ENCODE data around the gene F2RL2.

The F2RL2 gene, protein sequence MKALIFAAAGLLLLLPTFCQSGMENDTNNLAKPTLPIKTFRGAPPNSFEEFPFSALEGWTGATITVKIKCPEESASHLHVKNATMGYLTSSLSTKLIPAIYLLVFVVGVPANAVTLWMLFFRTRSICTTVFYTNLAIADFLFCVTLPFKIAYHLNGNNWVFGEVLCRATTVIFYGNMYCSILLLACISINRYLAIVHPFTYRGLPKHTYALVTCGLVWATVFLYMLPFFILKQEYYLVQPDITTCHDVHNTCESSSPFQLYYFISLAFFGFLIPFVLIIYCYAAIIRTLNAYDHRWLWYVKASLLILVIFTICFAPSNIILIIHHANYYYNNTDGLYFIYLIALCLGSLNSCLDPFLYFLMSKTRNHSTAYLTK

DNA sequence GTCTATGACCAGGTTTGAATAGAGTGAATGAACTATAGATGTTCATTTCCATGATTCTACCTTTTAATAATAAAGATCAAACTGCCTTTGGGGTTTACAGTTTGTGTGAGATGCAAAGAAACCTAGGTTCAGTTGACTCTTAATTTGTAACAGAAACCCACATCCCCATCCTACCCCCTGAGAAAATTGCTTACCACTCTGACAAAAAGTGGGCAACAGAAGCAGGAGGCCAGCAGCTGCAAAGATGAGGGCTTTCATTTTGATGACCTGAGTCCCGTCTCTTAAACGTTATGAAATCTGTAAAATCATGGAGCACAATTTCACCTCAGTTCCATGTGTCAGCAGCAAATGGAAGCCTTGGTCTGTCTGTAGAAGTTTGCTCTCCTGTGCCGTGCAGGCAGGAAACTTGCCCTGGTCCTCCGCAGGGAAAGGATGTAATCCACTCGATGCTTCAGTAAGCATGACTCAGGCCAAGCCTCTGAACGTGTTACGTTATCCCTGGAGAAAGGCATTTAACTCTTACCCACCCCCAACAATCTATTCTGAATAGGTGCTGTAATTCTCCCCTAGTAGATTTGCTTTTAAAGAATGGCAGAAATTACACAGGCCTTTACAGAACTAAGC lies at the start of gene F2RL2:
Gene F2RL2, minus strand, starts transcription at position 431 of the 624 bp plus-strand sequence. Its CDS starts 173 bp downstream, at position 258.
- DNase-seq (ENCODE audit: low spot score in 2 of 2) (no peak), ATAC-seq (replicated peaks; ENCODE audit: extremely low read depth, poor library complexity, severe bottlenecking) (no peak)
- H3K27me3 Mint-ChIP-seq: no peaks in the 10 kb centered on the region
- no peaks in the 10 kb centered on the region for H3K9me3 Mint-ChIP-seq
- peak within 1 kb of the TSS; percentile 58 for H3K27ac Mint-ChIP-seq (ENCODE audit: low read depth)
- H3K4me3 Mint-ChIP-seq: no peak within 1 kb of the TSS
- H3K36me3 Mint-ChIP-seq (ENCODE audit: insufficient read depth): peaks cover 38% of the 10 kb centered on the region
- H3K4me1 Mint-ChIP-seq: peaks cover 43% of the 10 kb centered on the region

- no peak overlapping the region for H3K27ac Mint-ChIP-seq (ENCODE audit: low read depth)
- no peaks in the 10 kb centered on the region for H3K27me3 Mint-ChIP-seq
- peaks cover 5% of the 10 kb centered on the region for H3K4me1 Mint-ChIP-seq
- H3K9me3 Mint-ChIP-seq: no peaks in the 10 kb centered on the region
- no peak overlapping the region for H3K4me3 Mint-ChIP-seq
- peaks cover 79% of the 10 kb centered on the region for H3K36me3 Mint-ChIP-seq (ENCODE audit: insufficient read depth)
- no peak for DNase-seq (ENCODE audit: low spot score in 2 of 2)
- ATAC-seq (replicated peaks; ENCODE audit: extremely low read depth, poor library complexity, severe bottlenecking): no peak
Measured at GRCh38 chr5:76672242-76672641, 49.0 kb upstream of the F2RL2 start.

DNA sequence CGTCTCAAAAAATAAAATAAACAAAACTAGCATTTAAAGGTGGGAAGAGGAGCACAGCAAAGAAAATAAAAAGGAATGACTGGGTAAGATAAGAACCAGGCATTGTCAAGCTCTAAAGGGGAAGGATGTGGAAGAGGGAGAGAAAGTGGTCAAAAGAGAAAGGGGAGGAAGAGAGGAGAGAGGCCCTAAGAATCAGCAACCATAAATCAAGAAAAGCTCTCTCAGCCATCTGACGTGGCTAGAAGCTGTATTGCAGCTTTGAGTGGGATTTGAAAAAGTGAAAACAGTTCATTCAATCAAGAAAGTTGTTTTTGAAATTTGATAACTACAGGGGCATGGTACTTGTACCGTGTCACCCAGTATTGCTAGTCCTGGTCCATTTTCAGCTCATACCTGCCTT lies 47.3 kb upstream of the F2RL2 start:
- Mint-ChIP-seq H3K27me3 (no peaks in the 10 kb centered on the region), H3K9me3 (no peaks in the 10 kb centered on the region), H3K27ac (ENCODE audit: low read depth) (no peak overlapping the region), H3K36me3 (ENCODE audit: insufficient read depth) (peaks cover 75% of the 10 kb centered on the region), H3K4me1 (peaks cover 5% of the 10 kb centered on the region), H3K4me3 (no peak overlapping the region)
- ATAC-seq (replicated peaks; ENCODE audit: extremely low read depth, poor library complexity, severe bottlenecking): no peak
- DNase-seq (ENCODE audit: low spot score in 2 of 2): no peak

GRCh38 chr5:76669245-76669644 lies 46.0 kb upstream of the F2RL2 start:
- Mint-ChIP-seq H3K36me3 (ENCODE audit: insufficient read depth) (peaks cover 72% of the 10 kb centered on the region), H3K27ac (ENCODE audit: low read depth) (peak overlapping the region; percentile 29), H3K4me3 (no peak overlapping the region), H3K9me3 (no peaks in the 10 kb centered on the region), H3K4me1 (peaks cover 5% of the 10 kb centered on the region), H3K27me3 (no peaks in the 10 kb centered on the region)
- ATAC-seq (replicated peaks; ENCODE audit: extremely low read depth, poor library complexity, severe bottlenecking) (no peak), DNase-seq (ENCODE audit: low spot score in 2 of 2) (no peak)

- DNase-seq (ENCODE audit: low spot score in 2 of 2) (no peak), ATAC-seq (replicated peaks; ENCODE audit: extremely low read depth, poor library complexity, severe bottlenecking) (no peak)
- Mint-ChIP-seq H3K9me3 (no peaks in the 10 kb centered on the region), H3K4me3 (no peak overlapping the region), H3K4me1 (peaks cover 11% of the 10 kb centered on the region), H3K27me3 (no peaks in the 10 kb centered on the region), H3K36me3 (ENCODE audit: insufficient read depth) (peaks cover 65% of the 10 kb centered on the region), H3K27ac (ENCODE audit: low read depth) (peak overlapping the region; percentile 2)
Measured at GRCh38 chr5:76667495-76667894, 44.3 kb upstream of the F2RL2 start.

DNA sequence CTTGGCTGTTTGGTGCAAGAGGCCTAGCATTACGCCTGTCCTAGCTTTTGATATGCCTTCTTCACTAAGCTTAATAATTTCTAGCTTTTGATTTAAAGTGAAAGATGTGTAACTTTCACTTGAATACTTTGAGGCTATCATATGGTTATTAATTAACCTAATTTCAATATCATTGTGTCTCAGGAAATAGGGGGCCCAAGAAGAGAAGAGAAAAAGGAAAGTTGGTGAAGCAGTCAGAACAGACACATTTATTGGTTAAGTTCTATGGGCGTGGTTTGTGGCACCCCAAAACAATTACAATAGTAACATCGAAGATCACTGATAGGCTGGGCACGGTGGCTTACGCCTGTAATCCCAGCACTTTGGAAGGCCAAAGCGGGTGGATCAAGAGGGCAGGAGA lies 40.9 kb upstream of the F2RL2 start:
- Mint-ChIP-seq H3K4me3 (no peak overlapping the region), H3K27me3 (no peaks in the 10 kb centered on the region), H3K4me1 (peaks cover 12% of the 10 kb centered on the region), H3K36me3 (ENCODE audit: insufficient read depth) (peaks cover 51% of the 10 kb centered on the region), H3K9me3 (no peaks in the 10 kb centered on the region), H3K27ac (ENCODE audit: low read depth) (peak overlapping the region; percentile 0)
- no peak for DNase-seq (ENCODE audit: low spot score in 2 of 2)
- ATAC-seq (replicated peaks; ENCODE audit: extremely low read depth, poor library complexity, severe bottlenecking): no peak

- no peaks in the 10 kb centered on the region for H3K9me3 Mint-ChIP-seq
- peaks cover 52% of the 10 kb centered on the region for H3K36me3 Mint-ChIP-seq (ENCODE audit: insufficient read depth)
- no peak for ATAC-seq (replicated peaks; ENCODE audit: extremely low read depth, poor library complexity, severe bottlenecking)
- no peaks in the 10 kb centered on the region for H3K27me3 Mint-ChIP-seq
- peak overlapping the region; percentile 0 for H3K27ac Mint-ChIP-seq (ENCODE audit: low read depth)
- peaks cover 12% of the 10 kb centered on the region for H3K4me1 Mint-ChIP-seq
- DNase-seq (ENCODE audit: low spot score in 2 of 2): no peak
- no peak overlapping the region for H3K4me3 Mint-ChIP-seq
Measured at GRCh38 chr5:76663573-76663972, 40.4 kb upstream of the F2RL2 start.

DNA sequence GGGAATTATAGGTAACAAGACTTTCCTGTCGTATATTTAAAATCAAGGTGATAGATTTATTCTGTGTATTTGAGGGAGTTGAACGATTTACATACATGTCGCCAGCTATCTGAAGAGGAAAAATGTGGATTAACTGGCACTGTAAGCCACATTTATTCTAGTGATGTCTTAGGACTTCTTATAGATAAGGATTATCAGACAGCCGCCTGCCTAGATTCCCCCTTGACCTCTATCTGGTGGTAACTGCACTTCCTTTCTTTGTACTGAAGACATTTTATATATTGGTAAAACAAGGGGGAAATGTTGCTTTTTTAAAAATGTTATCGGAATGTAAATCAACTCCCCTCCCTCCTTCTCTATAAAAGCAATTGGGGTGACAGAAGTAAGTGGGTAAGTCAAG lies 39.3 kb upstream of the F2RL2 start:
- ATAC-seq (replicated peaks; ENCODE audit: extremely low read depth, poor library complexity, severe bottlenecking) (no peak), DNase-seq (ENCODE audit: low spot score in 2 of 2) (no peak)
- H3K27me3 Mint-ChIP-seq: no peaks in the 10 kb centered on the region
- peaks cover 51% of the 10 kb centered on the region for H3K36me3 Mint-ChIP-seq (ENCODE audit: insufficient read depth)
- H3K9me3 Mint-ChIP-seq: no peaks in the 10 kb centered on the region
- H3K27ac Mint-ChIP-seq (ENCODE audit: low read depth): peak overlapping the region; percentile 60
- H3K4me1 Mint-ChIP-seq: peaks cover 12% of the 10 kb centered on the region
- no peak overlapping the region for H3K4me3 Mint-ChIP-seq

GRCh38 chr5:76660360-76660759 lies 37.2 kb upstream of the F2RL2 start:
- Mint-ChIP-seq H3K4me1 (peaks cover 17% of the 10 kb centered on the region), H3K4me3 (no peak overlapping the region), H3K27ac (ENCODE audit: low read depth) (peak overlapping the region; percentile 78), H3K27me3 (no peaks in the 10 kb centered on the region), H3K9me3 (no peaks in the 10 kb centered on the region), H3K36me3 (ENCODE audit: insufficient read depth) (peaks cover 53% of the 10 kb centered on the region)
- ATAC-seq (replicated peaks; ENCODE audit: extremely low read depth, poor library complexity, severe bottlenecking): no peak
- no peak for DNase-seq (ENCODE audit: low spot score in 2 of 2)

DNA sequence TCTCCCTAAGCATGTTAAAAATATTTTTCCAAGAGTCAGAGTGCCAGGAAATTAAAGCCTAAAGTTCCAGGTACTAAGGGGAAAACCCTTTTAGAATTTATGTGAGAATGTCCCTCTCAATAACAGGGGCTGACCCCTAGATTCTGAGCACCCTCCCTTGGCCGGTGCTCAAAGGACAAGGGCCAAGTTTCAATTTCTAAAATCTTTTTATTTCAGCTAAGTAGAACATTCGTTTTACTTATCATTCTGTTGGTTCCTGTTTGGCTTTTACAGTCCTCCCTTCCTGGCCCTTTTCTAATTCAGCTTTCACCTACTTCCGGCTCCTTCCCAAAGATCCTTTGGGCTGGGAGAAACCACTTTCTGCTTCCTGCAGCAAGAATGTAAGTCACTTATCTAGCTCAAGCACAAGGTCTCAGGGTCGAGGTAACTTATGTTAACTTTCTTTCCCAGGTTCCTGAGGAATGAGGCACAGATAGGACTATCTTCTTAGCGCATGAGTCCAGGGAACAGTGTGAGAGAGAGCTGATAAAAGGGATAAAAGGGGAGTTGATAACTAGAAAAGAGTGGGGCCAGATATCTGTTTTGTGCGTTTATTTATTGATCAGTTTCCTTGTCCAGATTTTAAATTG lies 34.6 kb upstream of the F2RL2 start:
- Mint-ChIP-seq H3K4me1 (peaks cover 14% of the 10 kb centered on the region), H3K9me3 (no peaks in the 10 kb centered on the region), H3K27ac (ENCODE audit: low read depth) (no peak overlapping the region), H3K4me3 (no peak overlapping the region), H3K27me3 (no peaks in the 10 kb centered on the region), H3K36me3 (ENCODE audit: insufficient read depth) (peaks cover 57% of the 10 kb centered on the region)
- DNase-seq (ENCODE audit: low spot score in 2 of 2) (no peak), ATAC-seq (replicated peaks; ENCODE audit: extremely low read depth, poor library complexity, severe bottlenecking) (no peak)

DNA sequence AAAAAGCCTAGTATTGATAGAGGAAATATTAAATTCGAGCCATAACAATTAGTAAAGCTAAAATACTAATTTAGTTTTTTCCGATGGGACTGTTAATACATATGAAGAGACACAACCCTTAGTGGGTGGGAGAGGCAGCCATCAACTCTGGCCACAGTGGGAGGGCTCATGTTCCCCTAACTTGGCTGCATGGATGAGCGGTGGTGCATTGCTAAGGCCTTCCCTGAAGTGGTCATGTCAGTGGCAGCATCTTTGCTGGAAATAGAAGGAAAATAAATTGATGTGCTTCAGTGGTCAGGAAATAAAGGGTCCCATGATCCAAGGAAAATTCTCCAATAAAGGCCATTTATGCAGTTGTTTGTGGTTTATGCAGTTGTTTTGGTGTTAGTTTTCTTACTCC lies 33.9 kb upstream of the F2RL2 start:
- no peak for ATAC-seq (replicated peaks; ENCODE audit: extremely low read depth, poor library complexity, severe bottlenecking)
- no peak overlapping the region for H3K4me3 Mint-ChIP-seq

DNA sequence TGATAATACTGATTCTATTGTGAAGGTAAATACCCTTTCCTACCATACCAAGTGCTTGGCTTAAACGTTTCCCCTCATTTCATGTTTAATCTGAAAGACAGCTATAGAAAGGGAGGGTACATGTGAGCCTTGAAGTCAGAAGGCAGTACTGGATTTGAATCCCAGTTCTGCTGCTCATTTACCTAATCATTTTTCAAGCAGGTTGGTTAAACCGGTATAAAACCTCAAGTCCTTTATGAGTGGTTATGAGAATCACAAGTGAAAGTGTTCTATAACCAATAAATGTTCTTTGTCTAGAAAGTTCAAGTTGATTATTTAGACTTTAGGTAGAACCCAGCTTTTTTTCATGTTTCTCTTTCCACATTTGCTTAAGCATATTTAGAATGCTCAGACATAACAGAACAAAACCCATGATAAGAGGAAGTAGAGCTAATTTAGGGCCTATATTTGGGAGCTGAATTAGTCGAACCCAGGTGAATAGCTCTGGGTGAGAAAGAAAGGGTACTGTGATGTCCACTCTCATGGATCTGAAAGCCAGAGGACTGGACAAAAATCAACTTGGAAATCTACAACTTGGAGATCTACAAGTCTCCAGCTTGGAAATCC lies 29.7 kb upstream of the F2RL2 start:
- Mint-ChIP-seq H3K4me1 (peaks cover 5% of the 10 kb centered on the region), H3K36me3 (ENCODE audit: insufficient read depth) (peaks cover 57% of the 10 kb centered on the region)
- no peak for DNase-seq (ENCODE audit: low spot score in 2 of 2)

More for the DNA sequence above, 33.9 kb upstream of the F2RL2 start:
- Mint-ChIP-seq H3K36me3 (ENCODE audit: insufficient read depth) (peaks cover 59% of the 10 kb centered on the region), H3K27me3 (no peaks in the 10 kb centered on the region), H3K4me1 (peaks cover 7% of the 10 kb centered on the region), H3K27ac (ENCODE audit: low read depth) (no peak overlapping the region), H3K9me3 (no peaks in the 10 kb centered on the region)
- DNase-seq (ENCODE audit: low spot score in 2 of 2): no peak

More for the DNA sequence above, 29.7 kb upstream of the F2RL2 start:
- Mint-ChIP-seq H3K9me3 (peaks cover 14% of the 10 kb centered on the region), H3K27ac (ENCODE audit: low read depth) (no peak overlapping the region), H3K27me3 (no peaks in the 10 kb centered on the region), H3K4me3 (no peak overlapping the region)
- ATAC-seq (replicated peaks; ENCODE audit: extremely low read depth, poor library complexity, severe bottlenecking): no peak

Data from central memory CD8-positive, alpha-beta T cell (primary cell).